ENCODE data around the gene H2BW2. TPM values are rescaled to one million over a fixed set of nuclear protein-coding genes. Genes with fewer than 3 reads are reported as not detected.

Gene H2BW2
- total and polyA plus RNA-seq, 10 of the 15 experiments (the other 5 are each of a cell fraction or from before 2014, with no cell fraction given) = not detected

- Histone ChIP-seq H3K9me3 (replicated peaks; ENCODE audit: control insufficient read depth, insufficient read depth, low read length) (no peaks in the 10 kb centered on the region), H3K9ac (ENCODE audit: control insufficient read depth, insufficient read depth, low read length) (no peak overlapping the region), H3K36me3 (ENCODE audit: control insufficient read depth in 2 of 2, insufficient read depth in 2 of 2, low read length in 1 of 2) (no peaks in the 10 kb centered on the region), H3K27ac (ENCODE audit: control insufficient read depth, insufficient read depth) (no peak overlapping the region), H3K4me2 (ENCODE audit: control insufficient read depth, insufficient read depth) (no peak overlapping the region), H4K20me1 (ENCODE audit: control insufficient read depth, insufficient read depth) (no peaks in the 10 kb centered on the region), H3K4me1 (ENCODE audit: control insufficient read depth, insufficient read depth, low read length) (no peaks in the 10 kb centered on the region), H2AFZ (ENCODE audit: control insufficient read depth, low read depth, low read length) (no peak overlapping the region), H3K4me3 (no peak overlapping the region), H3K79me2 (ENCODE audit: control insufficient read depth, insufficient read depth, low read length) (no peaks in the 10 kb centered on the region), H3K27me3 (replicated peaks in 1 of 2; ENCODE audit: control insufficient read depth in 2 of 2, insufficient read depth in 2 of 2, low read length in 1 of 2) (no peaks in the 10 kb centered on the region; a peak in 1 of 4 replicates)
- ATAC-seq = no peak
- in situ Hi-C loops (cut with MboI) = no loop called here
- SMC1A ChIA-PET (ENCODE audit: uncharacterized antibody, unreplicated experiment) = no interaction called here
- RAD21 ChIA-PET (ENCODE audit: unreplicated experiment) = no interaction called here
- FAIRE-seq = no peak
- POLR2A ChIA-PET = interaction anchor here (0.6 kb wide), 1 partner anchor 398 kb away, joined by 5 read pairs; no protein-coding TSS in a partner anchor
- intact Hi-C loops (cut with micrococcal nuclease; ENCODE audit: unreplicated experiment) = no loop called here
- DNase-seq (ENCODE audit: low read depth, low spot score) = no peak
- BruUV-seq (replicated peaks) = no TSS peak
- TF ChIP-seq, protein P1, sequence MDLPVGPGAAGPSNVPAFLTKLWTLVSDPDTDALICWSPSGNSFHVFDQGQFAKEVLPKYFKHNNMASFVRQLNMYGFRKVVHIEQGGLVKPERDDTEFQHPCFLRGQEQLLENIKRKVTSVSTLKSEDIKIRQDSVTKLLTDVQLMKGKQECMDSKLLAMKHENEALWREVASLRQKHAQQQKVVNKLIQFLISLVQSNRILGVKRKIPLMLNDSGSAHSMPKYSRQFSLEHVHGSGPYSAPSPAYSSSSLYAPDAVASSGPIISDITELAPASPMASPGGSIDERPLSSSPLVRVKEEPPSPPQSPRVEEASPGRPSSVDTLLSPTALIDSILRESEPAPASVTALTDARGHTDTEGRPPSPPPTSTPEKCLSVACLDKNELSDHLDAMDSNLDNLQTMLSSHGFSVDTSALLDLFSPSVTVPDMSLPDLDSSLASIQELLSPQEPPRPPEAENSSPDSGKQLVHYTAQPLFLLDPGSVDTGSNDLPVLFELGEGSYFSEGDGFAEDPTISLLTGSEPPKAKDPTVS (IDR thresholded peaks at IDR 0.05; ENCODE audit: low read depth, low read length) = no peak
- TF ChIP-seq IKZF2 (IDR thresholded peaks at IDR 0.05) = no peak
- WGBS (ENCODE audit: insufficient coverage, insufficient replicate concordance, low lambda C conversion rate, missing lambda C conversion rate) = 26% methylated on average over 7 of the region's 7 CpGs
- CTCF ChIA-PET = no interaction called here
Measured at GRCh38 chrX:104085477-104085876, 45.7 kb downstream of the H2BW2 start.

- POLR2A ChIA-PET = interaction anchor here (0.6 kb wide), 1 partner anchor 399 kb away, joined by 5 read pairs; no protein-coding TSS in a partner anchor
- FAIRE-seq = no peak
- TF ChIP-seq CEBPB (IDR thresholded peaks at IDR 0.05; ENCODE audit: borderline replicate concordance in 1 of 2, low read depth in 2 of 2, low read length in 2 of 2) (no peak), RAD21 (IDR thresholded peaks at IDR 0.05; ENCODE audit: insufficient read depth, low read depth, low read length) (no peak), RELB (IDR thresholded peaks at IDR 0.05; ENCODE audit: low read depth) (no peak), ZNF274 (IDR thresholded peaks at IDR 0.05; ENCODE audit: insufficient read depth, insufficient read length) (no peak), BMI1 (IDR thresholded peaks at IDR 0.05; ENCODE audit: borderline replicate concordance) (no peak), PRDM15 (CRISPR knock-in tag; IDR thresholded peaks at IDR 0.05) (no peak), NR2F1 (conservative IDR thresholded peaks at IDR 0.05) (no peak), YBX1 (IDR thresholded peaks at IDR 0.05) (no peak), TARDBP (IDR thresholded peaks at IDR 0.05; ENCODE audit: borderline replicate concordance) (no peak), RAD51 (IDR thresholded peaks at IDR 0.05) (no peak)
Measured at GRCh38 chrX:104085919-104086318, 46.2 kb downstream of the H2BW2 start.

More at GRCh38 chrX:104085919-104086318, 46.2 kb downstream of the H2BW2 start:
- no peak for ATAC-seq
- WGBS (ENCODE audit: insufficient coverage, insufficient replicate concordance, low lambda C conversion rate, missing lambda C conversion rate) = 46% methylated on average over 7 of the region's 7 CpGs
- no peak overlapping the region for H3K4me2 ChIP-seq (ENCODE audit: control insufficient read depth, insufficient read depth)
- DNase-seq (ENCODE audit: low read depth, low spot score) = no peak
- in situ Hi-C loops (cut with MboI) (no loop called here), intact Hi-C loops (cut with micrococcal nuclease; ENCODE audit: unreplicated experiment) (no loop called here)
- ChIA-PET RAD21 (ENCODE audit: unreplicated experiment) (no interaction called here), SMC1A (ENCODE audit: uncharacterized antibody, unreplicated experiment) (no interaction called here), CTCF (no interaction called here)
- H3K36me3 ChIP-seq (ENCODE audit: control insufficient read depth in 2 of 2, insufficient read depth in 2 of 2, low read length in 1 of 2) = no peaks in the 10 kb centered on the region
- H3K9me3 ChIP-seq (replicated peaks; ENCODE audit: control insufficient read depth, insufficient read depth, low read length) = no peaks in the 10 kb centered on the region
- H3K79me2 ChIP-seq (ENCODE audit: control insufficient read depth, insufficient read depth, low read length) = no peaks in the 10 kb centered on the region
- H2AFZ ChIP-seq (ENCODE audit: control insufficient read depth, low read depth, low read length) = no peak overlapping the region
- no peak overlapping the region for H3K27ac ChIP-seq (ENCODE audit: control insufficient read depth, insufficient read depth)
- BruUV-seq (replicated peaks) = no TSS peak
- no peaks in the 10 kb centered on the region for H4K20me1 ChIP-seq (ENCODE audit: control insufficient read depth, insufficient read depth)
- no peaks in the 10 kb centered on the region for H3K4me1 ChIP-seq (ENCODE audit: control insufficient read depth, insufficient read depth, low read length)
- no peak overlapping the region for H3K4me3 ChIP-seq
- no peak overlapping the region for H3K9ac ChIP-seq (ENCODE audit: control insufficient read depth, insufficient read depth, low read length)
- no peaks in the 10 kb centered on the region; a peak in 1 of 4 replicates for H3K27me3 ChIP-seq (replicated peaks in 1 of 2; ENCODE audit: control insufficient read depth in 2 of 2, insufficient read depth in 2 of 2, low read length in 1 of 2)

Data from GM12878 (cell line).